Measurements from ENCODE around the gene SEC22C.
A peak's percentile ranks its signal among the peaks of the same experiment; 100 is the strongest.
"Not testable (repeated sequence)": the region's sequence is repeated elsewhere in the genome, so short reads cannot be mapped to it uniquely, and the experiment has no call there.

The SEC22C gene

GRCh38 chr3:42581709-42582473, at the start of gene SEC22C:
Gene SEC22C (minus strand): TSS chr3:42581967. CDS start chr3:42569046, 12,921 bp downstream.
- DNase-seq (ENCODE audit: low spot score): peak; percentile 96

- DNase-seq (ENCODE audit: low spot score): peak; percentile 43
These were observed 31.7 kb upstream of the SEC22C start for GRCh38 chr3:42613462-42613861.

GRCh38 chr3:42612928-42613327, 31.2 kb upstream of the SEC22C start:
- no peak for DNase-seq (ENCODE audit: low spot score)

- no peak for DNase-seq (ENCODE audit: low spot score)
These were observed 30.4 kb upstream of the SEC22C start for GRCh38 chr3:42612217-42612616.

- no peak for DNase-seq (ENCODE audit: low spot score)
These were observed 29.2 kb upstream of the SEC22C start for GRCh38 chr3:42610976-42611375.

- DNase-seq (ENCODE audit: low spot score): no peak
These were observed 26.8 kb upstream of the SEC22C start for GRCh38 chr3:42608581-42608980.

GRCh38 chr3:42605546-42606173, 23.9 kb upstream of the SEC22C start:
- no peak for DNase-seq (ENCODE audit: low spot score)

- DNase-seq (ENCODE audit: low spot score): no peak
These were observed 21.2 kb upstream of the SEC22C start for GRCh38 chr3:42602961-42603360.

- peak; percentile 72 for DNase-seq (ENCODE audit: low spot score)
These were observed 20.3 kb upstream of the SEC22C start for GRCh38 chr3:42601896-42602581.

GRCh38 chr3:42600958-42601675, 19.4 kb upstream of the SEC22C start:
- peak; percentile 90 for DNase-seq (ENCODE audit: low spot score)

GRCh38 chr3:42600111-42600957, 18.6 kb upstream of the SEC22C start, which contains the start of gene NKTR:
Gene NKTR (plus strand): TSS chr3:42600686. CDS start chr3:42601007, 321 bp downstream.
- peak; percentile 96 for DNase-seq (ENCODE audit: low spot score)

- not testable (repeated sequence) for DNase-seq (ENCODE audit: low spot score)
These were observed 15.3 kb upstream of the SEC22C start for GRCh38 chr3:42597098-42597497.

GRCh38 chr3:42595682-42596081, 13.9 kb upstream of the SEC22C start:
- DNase-seq (ENCODE audit: low spot score): no peak

GRCh38 chr3:42593635-42594034, 11.9 kb upstream of the SEC22C start:
- DNase-seq (ENCODE audit: low spot score): no peak

- peak; percentile 35 for DNase-seq (ENCODE audit: low spot score)
These were observed 10.0 kb upstream of the SEC22C start for GRCh38 chr3:42591811-42592210.

GRCh38 chr3:42590989-42591756, 9.4 kb upstream of the SEC22C start:
- DNase-seq (ENCODE audit: low spot score): peak; percentile 39

GRCh38 chr3:42589382-42590109, 7.8 kb upstream of the SEC22C start:
- DNase-seq (ENCODE audit: low spot score): no peak

GRCh38 chr3:42588625-42589024, 6.9 kb upstream of the SEC22C start:
- DNase-seq (ENCODE audit: low spot score): no peak

- DNase-seq (ENCODE audit: low spot score): no peak
These were observed 805 bp upstream of the SEC22C start for GRCh38 chr3:42582474-42583070.

- peak; percentile 27 for DNase-seq (ENCODE audit: low spot score)
These were observed 413 bp downstream of the SEC22C start for GRCh38 chr3:42581400-42581708.
